HG03095 (cell line): Measurements from ENCODE around the gene TMEM252.

Experiments used
- ATAC-seq: cut with Tn5 transposase; IDR thresholded peaks from one replicate; pipeline ENCODE4 v1.9.1; 2021; ENCODE audit warnings: moderate library complexity; ENCODE audit not compliant: unreplicated experiment

Gene TMEM252

GRCh38 chr9:68500457-68501381, 40.0 kb downstream of the TMEM252 start:
- ATAC-seq: no peak

DNA sequence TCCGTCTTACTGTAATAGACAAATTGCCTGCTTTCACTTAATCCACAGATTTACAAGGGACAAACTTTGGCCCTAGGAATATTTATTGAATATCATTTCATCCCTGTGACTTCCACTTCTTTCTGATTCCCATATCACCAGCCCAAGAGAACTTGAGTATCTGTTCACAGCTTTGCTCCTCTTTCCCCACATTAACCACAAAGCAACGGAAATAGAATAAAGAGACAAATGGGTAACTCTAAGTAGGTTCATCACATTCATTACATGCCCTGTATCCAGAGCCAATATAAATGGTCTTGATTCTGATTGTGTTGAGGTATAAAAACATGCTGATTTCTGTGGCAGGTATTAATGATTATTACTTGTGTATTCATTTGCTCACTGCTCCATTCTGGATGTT, 41.9 kb downstream of the TMEM252 start:
- ATAC-seq: no peak

DNA sequence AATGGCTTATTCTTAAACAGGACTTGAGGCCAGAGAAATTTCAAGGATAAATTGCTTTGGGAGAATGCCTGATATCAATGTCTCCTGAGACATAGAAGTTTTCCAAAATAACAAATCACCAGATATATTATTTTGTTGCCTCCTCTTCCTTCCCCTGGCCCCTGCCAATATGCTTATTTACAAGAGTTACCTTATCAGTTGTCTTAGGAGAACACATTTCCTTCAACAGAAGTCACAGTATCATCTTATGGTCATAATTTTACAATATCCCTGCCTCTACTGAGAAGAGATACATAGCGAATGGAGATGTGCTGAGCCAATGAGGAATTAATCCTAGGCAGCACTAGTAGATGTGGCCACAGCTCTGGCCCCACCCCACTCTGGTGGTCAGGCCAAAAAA, 43.1 kb downstream of the TMEM252 start:
- ATAC-seq: no peak

DNA sequence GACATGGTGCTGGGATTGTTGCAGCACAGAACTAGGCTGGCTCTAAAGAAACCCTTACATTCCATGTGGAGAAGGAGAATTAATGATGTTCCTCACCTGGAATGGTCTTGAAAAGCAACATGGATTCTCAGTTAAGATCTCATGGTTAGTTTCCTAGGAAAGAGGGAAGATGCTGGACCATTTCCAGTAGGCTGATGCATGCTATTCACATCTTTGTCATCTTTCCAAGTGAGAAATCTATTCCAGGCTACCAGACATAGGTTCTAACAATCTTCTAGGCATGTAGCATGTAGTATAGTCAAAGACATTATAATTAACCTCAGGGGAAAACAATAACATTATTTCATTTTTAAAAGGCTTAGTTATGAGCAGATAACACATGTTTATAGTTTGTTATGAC, 44.3 kb downstream of the TMEM252 start:
- ATAC-seq: no peak

DNA sequence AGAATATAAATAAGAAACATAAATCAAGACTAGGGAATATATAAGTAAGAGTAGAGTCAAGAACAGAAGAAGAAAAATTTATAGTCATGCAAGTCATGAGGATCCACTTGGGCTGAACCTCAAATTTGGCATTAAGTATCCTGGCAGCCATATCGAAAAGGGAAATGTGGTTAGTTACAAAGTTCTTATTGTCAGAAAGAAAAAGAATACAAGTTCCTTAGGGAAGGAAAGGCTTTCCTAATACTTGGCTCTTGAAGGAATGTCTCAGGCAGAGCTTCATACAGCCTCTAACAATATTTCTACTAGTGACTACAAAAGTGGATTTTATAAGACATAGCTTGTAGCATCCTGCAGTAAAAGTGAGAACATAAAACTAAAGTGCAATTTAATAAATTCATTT, 45.4 kb downstream of the TMEM252 start:
- ATAC-seq: no peak

- no peak for ATAC-seq
These were observed 46.6 kb downstream of the TMEM252 start for GRCh38 chr9:68493958-68494577.

- no peak for ATAC-seq
These were observed 47.1 kb downstream of the TMEM252 start for GRCh38 chr9:68493541-68493940.

GRCh38 chr9:68492806-68493205, 47.9 kb downstream of the TMEM252 start:
- ATAC-seq: no peak

DNA sequence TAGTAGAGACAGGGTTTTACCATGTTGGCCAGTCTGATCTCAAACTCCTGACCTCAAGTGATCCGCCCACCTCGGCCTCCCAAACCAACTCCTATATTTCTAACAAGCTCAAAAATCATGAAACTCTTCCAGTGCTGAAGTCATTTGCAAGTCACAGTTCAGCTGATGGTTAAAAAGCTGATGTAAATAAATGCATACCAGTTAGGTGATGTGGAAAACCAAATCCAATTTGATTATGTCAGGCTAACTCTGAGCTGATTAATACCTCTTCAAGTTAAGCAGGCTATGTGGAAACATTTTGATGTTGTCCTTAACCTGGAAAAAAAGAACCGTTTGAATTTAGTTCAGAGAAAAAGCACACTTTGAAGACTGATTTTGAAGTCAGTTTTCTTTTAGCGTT, 51.0 kb downstream of the TMEM252 start:
- no peak for ATAC-seq

GRCh38 chr9:68488126-68488525, 52.6 kb downstream of the TMEM252 start:
- no peak for ATAC-seq
